ENCODE data around the gene IL16. TPM values are rescaled to one million over a fixed set of nuclear protein-coding genes. Genes with fewer than 3 reads are reported as not detected.

Gene IL16
- total and polyA plus RNA-seq, 2 experiments from 2014 or later, result 0.32 to 0.53 TPM

DNA sequence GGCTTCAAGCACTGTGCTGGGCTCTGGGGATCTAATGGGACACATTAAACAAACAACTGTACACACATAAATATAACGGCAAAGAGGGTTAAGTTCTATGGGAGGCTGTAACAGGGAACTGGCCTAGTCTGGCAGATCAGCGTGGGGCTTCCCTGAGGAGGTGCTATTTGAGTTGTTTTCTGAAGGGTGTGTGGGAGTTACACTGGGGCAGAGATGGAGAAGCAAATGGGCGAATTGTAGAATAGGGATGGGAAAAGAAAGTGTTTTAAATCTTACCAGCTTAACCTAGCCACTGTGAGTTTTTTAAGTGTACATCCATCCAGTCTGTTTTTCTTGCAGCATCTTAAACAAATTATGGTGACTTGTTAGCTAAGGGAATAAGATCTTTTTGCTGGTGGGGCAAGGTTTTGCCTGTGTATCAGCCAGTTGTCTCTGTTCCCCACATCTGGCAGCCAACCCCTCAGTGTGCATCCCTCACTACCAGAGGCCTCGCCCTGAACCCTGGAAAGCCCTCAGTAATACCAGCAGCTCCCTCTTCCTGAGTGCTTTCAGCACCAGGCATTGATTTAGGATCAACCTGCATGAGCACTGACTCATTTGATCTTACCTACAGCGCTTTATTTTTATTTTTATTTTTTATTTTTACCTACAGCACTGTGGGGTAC is 10.9 kb upstream of the IL16 start:
- Histone ChIP-seq H3K36me3 (ENCODE audit: low read depth) (no peaks in the 10 kb centered on the region), H3K9me2 (ENCODE audit: insufficient read depth) (no peaks in the 10 kb centered on the region), H3K27me3 (replicated peaks; ENCODE audit: insufficient read depth) (no peaks in the 10 kb centered on the region), H3K79me2 (ENCODE audit: insufficient read depth) (no peaks in the 10 kb centered on the region), H3K27ac (peak overlapping the region; percentile 7; the same call in 1 of the 2 replicates), H2AFZ (no peak overlapping the region), H3K4me2 (ENCODE audit: unreplicated experiment) (no peak overlapping the region), H3K4me3 (no peak overlapping the region), H3K9me3 (ENCODE audit: low read depth) (no peaks in the 10 kb centered on the region), H3F3A (ENCODE audit: insufficient read depth) (peaks cover 34% of the 10 kb centered on the region), H4K20me1 (ENCODE audit: insufficient read depth) (no peaks in the 10 kb centered on the region), H3K9ac (no peak overlapping the region), H3K4me1 (ENCODE audit: insufficient read depth) (peaks cover 46% of the 10 kb centered on the region)
- TF ChIP-seq EZH2phosphoT487 (IDR thresholded peaks at IDR 0.05; ENCODE audit: insufficient read depth, low read depth) (no peak), EZH2 (IDR thresholded peaks at IDR 0.05; ENCODE audit: insufficient read depth, poor library complexity, severe bottlenecking) (no peak)
- no peak for DNase-seq
- WGBS, 2 experiments (ENCODE audit: low coverage in 1 of 2, low lambda C conversion rate in 2 of 2, missing lambda C conversion rate in 2 of 2), result 45 to 49% methylated on average over 5 of the region's 5 CpGs
- in situ Hi-C loops (cut with MboI), result no loop called here

DNA sequence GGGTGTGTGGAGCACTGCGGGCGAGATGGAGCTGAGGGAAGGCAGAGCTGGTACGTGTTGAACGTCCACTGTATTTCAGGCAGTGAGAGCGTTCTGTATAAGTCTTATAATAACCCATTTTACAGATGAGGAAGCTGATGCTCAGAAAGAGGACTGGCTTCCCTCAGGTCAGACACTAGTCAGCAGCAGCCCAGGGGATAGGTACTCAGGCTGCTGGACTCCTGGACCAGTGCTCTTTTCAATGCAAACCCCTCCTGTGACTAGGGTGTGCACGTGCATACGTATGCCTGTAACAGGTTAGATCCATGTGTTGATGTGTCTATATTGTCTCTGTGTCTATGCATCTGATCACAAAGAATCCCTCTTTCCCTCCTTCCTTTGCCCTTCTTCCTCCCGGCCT is 8.3 kb upstream of the IL16 start:
- H4K20me1 ChIP-seq (ENCODE audit: insufficient read depth), result no peaks in the 10 kb centered on the region
- no peaks in the 10 kb centered on the region for H3K36me3 ChIP-seq (ENCODE audit: low read depth)
- no peak overlapping the region for H3K4me3 ChIP-seq
- no peak overlapping the region for H3K9ac ChIP-seq
- no peak overlapping the region for H3K4me2 ChIP-seq (ENCODE audit: unreplicated experiment)
- no peaks in the 10 kb centered on the region for H3K9me3 ChIP-seq (ENCODE audit: low read depth)
- H2AFZ ChIP-seq, result no peak overlapping the region
- no peak for DNase-seq
- peaks cover 37% of the 10 kb centered on the region for H3K4me1 ChIP-seq (ENCODE audit: insufficient read depth)
- H3K9me2 ChIP-seq (ENCODE audit: insufficient read depth), result no peaks in the 10 kb centered on the region
- no peaks in the 10 kb centered on the region for H3K27me3 ChIP-seq (replicated peaks; ENCODE audit: insufficient read depth)
- no peak overlapping the region for H3K27ac ChIP-seq
- H3K79me2 ChIP-seq (ENCODE audit: insufficient read depth), result no peaks in the 10 kb centered on the region
- TF ChIP-seq EZH2phosphoT487 (IDR thresholded peaks at IDR 0.05; ENCODE audit: insufficient read depth, low read depth), result no peak
- no peak for TF ChIP-seq EZH2 (IDR thresholded peaks at IDR 0.05; ENCODE audit: insufficient read depth, poor library complexity, severe bottlenecking)
- WGBS, 2 experiments (ENCODE audit: low coverage in 1 of 2, low lambda C conversion rate in 2 of 2, missing lambda C conversion rate in 2 of 2), result 77 to 88% methylated on average over 8 of the region's 8 CpGs
- in situ Hi-C loops (cut with MboI), result no loop called here
- H3F3A ChIP-seq (ENCODE audit: insufficient read depth), result peaks cover 27% of the 10 kb centered on the region

DNA sequence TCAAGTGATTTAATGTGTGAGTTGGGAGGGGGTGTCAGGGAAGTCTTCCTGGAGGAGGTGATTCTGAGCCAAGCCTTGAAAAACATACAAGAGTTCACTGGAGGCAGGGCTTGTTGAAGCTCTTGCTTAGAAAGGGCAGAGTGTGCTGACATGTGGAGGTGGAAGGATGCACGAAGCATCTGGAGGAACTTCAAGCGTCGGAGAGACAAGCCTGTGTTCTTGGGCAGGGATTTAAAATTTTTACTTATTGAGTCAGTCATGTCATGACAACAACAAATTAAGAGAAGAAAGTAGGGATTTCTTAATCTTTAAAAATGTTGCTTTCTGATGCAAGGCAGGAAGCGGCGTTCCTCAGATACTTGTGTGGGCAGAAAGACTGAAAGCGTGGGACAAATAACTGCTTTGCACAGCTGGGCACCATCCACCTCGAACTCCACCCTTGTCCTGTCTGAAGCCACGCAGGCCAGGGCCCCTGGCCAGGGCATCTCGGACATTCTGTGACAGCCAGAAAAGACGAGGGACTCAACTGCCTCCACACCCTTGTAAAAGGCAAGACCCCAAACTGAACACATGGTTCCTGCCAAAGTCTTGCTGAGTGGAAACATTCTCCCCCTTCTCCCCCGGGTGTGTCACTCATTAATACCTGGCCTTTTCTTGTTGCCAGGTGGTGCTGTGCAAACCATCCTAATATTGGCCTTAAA is 6.9 kb upstream of the IL16 start:
- H3K79me2 ChIP-seq (ENCODE audit: insufficient read depth), result no peaks in the 10 kb centered on the region
- H3K9ac ChIP-seq, result peak overlapping the region; percentile 68
- H3K4me2 ChIP-seq (ENCODE audit: unreplicated experiment), result peak overlapping the region; percentile 39
- H3K9me2 ChIP-seq (ENCODE audit: insufficient read depth), result no peaks in the 10 kb centered on the region
- TF ChIP-seq EZH2 (IDR thresholded peaks at IDR 0.05; ENCODE audit: insufficient read depth, poor library complexity, severe bottlenecking) (no peak), EZH2phosphoT487 (IDR thresholded peaks at IDR 0.05; ENCODE audit: insufficient read depth, low read depth) (peak; percentile 60; the same call in 1 of the 2 replicates)
- no peaks in the 10 kb centered on the region for H3K36me3 ChIP-seq (ENCODE audit: low read depth)
- peak overlapping the region; percentile 2; the same call in 1 of the 2 replicates for H3K4me3 ChIP-seq
- WGBS, 2 experiments (ENCODE audit: low coverage in 1 of 2, low lambda C conversion rate in 2 of 2, missing lambda C conversion rate in 2 of 2), result 0 to 2% methylated on average over 11 of the region's 11 CpGs
- peaks cover 18% of the 10 kb centered on the region for H3F3A ChIP-seq (ENCODE audit: insufficient read depth)
- peak overlapping the region; percentile 88 for H3K27ac ChIP-seq
- H3K9me3 ChIP-seq (ENCODE audit: low read depth), result no peaks in the 10 kb centered on the region
- no peaks in the 10 kb centered on the region for H3K27me3 ChIP-seq (replicated peaks; ENCODE audit: insufficient read depth)
- H3K4me1 ChIP-seq (ENCODE audit: insufficient read depth), result peaks cover 26% of the 10 kb centered on the region
- no peaks in the 10 kb centered on the region for H4K20me1 ChIP-seq (ENCODE audit: insufficient read depth)
- H2AFZ ChIP-seq, result peak overlapping the region; percentile 21
- peak; percentile 96 for DNase-seq
- in situ Hi-C loops (cut with MboI), result no loop called here

DNA sequence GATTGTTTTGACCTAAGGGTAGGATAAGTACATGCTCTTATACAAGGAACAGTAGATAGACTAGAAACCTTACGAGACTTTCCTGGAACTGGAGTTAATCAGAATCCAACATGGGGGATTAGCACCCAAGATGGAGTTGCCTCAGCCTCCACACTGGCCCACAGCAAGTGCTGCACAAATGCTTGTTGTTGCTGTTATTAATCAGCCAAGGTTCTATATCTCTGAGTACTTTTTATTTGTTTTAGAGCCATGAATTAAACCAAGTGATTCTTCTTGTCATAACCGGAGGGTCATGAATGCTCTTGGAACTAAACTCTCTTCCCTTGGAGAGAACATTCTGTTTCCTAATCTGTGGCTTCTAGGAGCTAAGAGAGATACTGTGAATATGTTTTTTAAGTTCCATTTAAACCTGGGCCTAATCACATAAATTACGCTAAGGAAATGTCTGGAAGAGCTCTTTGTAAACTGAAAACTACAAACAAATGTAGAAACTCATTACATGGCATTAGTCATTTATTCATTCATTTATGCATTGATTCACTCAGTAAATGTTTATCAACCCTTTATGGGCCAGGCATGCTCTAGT is 5.7 kb upstream of the IL16 start:
- Histone ChIP-seq H4K20me1 (ENCODE audit: insufficient read depth) (no peaks in the 10 kb centered on the region), H3K27me3 (replicated peaks; ENCODE audit: insufficient read depth) (no peaks in the 10 kb centered on the region), H3K79me2 (ENCODE audit: insufficient read depth) (no peaks in the 10 kb centered on the region), H3K27ac (peak overlapping the region; percentile 88), H3K4me2 (ENCODE audit: unreplicated experiment) (peak overlapping the region; percentile 16), H3K4me1 (ENCODE audit: insufficient read depth) (peaks cover 25% of the 10 kb centered on the region), H3K9me2 (ENCODE audit: insufficient read depth) (no peaks in the 10 kb centered on the region), H3K4me3 (no peak overlapping the region), H3K9ac (peak overlapping the region; percentile 68; the same call in 1 of the 2 replicates), H3F3A (ENCODE audit: insufficient read depth) (peaks cover 17% of the 10 kb centered on the region), H3K9me3 (ENCODE audit: low read depth) (no peaks in the 10 kb centered on the region), H2AFZ (peak overlapping the region; percentile 21; the same call in 1 of the 2 replicates), H3K36me3 (ENCODE audit: low read depth) (no peaks in the 10 kb centered on the region)
- 65 to 68% methylated on average over 3 of the region's 3 CpGs for WGBS, 2 experiments (ENCODE audit: low coverage in 1 of 2, low lambda C conversion rate in 2 of 2, missing lambda C conversion rate in 2 of 2)
- no peak for DNase-seq
- in situ Hi-C loops (cut with MboI), result no loop called here
- no peak for TF ChIP-seq EZH2phosphoT487 (IDR thresholded peaks at IDR 0.05; ENCODE audit: insufficient read depth, low read depth)
- no peak for TF ChIP-seq EZH2 (IDR thresholded peaks at IDR 0.05; ENCODE audit: insufficient read depth, poor library complexity, severe bottlenecking)
